Astrocyte of the spinal cord (primary cell): ENCODE data around the gene CEP41.

Source experiments
- DNase-seq: peaks from one replicate; pipeline ENCODE4 v3.0.0; 2011; ENCODE audit warnings: low read depth, low spot score
- H3K4me3 ChIP-seq: 2 replicates; pipeline ENCODE4 v1.5.1; 2011; ENCODE audit warnings: low read depth, mild to moderate bottlenecking, low read length, moderate library complexity
- in situ Hi-C: cut with HindIII; loops from 2 replicates; pipeline ENCODE4 v1.10.0; 2017; ENCODE audit warnings: low sequenced_read_pairs
- TF ChIP-seq, protein P1 (sequence below): IDR thresholded peaks from 2 replicates; pipeline ENCODE4 v1.5.1; 2012; ENCODE audit warnings: low read depth, mild to moderate bottlenecking, low read length, inconsistent platforms

Gene CEP41

DNA sequence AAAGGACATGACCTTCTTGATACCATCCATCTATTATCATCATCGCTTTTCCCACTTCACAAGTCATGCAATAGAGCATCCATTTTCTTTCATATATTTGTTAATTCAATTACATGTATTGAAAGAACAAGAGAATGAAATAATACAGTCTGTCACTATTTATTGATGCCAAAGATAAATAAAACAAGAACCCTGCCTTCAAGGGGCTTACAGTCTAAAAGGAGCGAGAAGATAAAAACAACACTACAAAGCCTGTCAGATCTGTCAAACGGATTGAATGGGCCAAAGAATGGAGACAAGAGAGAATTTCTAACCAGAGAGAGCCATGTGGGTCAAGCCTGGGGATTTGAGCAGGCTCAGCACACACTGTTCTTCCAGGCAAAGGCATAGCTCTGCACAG lies 80.3 kb downstream of the CEP41 start:
- no peak overlapping the region for H3K4me3 ChIP-seq
- no peak for DNase-seq
- in situ Hi-C loops, result no loop called here
- TF ChIP-seq, protein P1, sequence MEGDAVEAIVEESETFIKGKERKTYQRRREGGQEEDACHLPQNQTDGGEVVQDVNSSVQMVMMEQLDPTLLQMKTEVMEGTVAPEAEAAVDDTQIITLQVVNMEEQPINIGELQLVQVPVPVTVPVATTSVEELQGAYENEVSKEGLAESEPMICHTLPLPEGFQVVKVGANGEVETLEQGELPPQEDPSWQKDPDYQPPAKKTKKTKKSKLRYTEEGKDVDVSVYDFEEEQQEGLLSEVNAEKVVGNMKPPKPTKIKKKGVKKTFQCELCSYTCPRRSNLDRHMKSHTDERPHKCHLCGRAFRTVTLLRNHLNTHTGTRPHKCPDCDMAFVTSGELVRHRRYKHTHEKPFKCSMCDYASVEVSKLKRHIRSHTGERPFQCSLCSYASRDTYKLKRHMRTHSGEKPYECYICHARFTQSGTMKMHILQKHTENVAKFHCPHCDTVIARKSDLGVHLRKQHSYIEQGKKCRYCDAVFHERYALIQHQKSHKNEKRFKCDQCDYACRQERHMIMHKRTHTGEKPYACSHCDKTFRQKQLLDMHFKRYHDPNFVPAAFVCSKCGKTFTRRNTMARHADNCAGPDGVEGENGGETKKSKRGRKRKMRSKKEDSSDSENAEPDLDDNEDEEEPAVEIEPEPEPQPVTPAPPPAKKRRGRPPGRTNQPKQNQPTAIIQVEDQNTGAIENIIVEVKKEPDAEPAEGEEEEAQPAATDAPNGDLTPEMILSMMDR, result no peak

DNA sequence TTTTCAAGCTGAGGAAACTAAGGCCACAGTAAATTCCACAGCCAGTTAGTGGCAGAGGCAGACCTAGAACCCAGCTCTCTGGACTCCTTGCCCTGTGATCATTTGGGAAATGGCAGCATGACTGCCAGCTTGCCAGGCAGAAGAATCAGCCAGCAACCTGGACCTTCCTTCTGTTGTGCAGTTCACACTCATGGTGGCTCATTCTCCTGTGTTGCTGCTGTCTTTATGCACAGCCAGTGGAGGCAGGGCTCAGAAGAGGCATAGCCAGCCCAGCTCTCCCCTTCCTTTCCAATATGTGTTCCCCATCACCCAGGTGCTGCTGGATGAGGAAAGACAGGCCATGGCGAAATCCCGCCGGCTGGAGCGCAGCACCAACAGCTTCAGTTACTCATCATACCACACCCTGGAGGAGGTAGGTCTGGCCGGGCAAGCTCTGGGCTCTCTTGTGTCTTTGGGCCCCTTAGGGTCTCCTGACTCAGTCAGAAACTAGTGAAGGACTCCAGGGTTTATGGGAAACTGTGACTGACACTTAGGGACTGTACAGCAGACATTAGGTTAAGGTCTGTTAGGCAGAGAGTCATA lies 81.4 kb downstream of the CEP41 start:
- in situ Hi-C loops, result no loop called here
- no peak overlapping the region for H3K4me3 ChIP-seq
- no peak for DNase-seq
- TF ChIP-seq, protein P1, result no peak

DNA sequence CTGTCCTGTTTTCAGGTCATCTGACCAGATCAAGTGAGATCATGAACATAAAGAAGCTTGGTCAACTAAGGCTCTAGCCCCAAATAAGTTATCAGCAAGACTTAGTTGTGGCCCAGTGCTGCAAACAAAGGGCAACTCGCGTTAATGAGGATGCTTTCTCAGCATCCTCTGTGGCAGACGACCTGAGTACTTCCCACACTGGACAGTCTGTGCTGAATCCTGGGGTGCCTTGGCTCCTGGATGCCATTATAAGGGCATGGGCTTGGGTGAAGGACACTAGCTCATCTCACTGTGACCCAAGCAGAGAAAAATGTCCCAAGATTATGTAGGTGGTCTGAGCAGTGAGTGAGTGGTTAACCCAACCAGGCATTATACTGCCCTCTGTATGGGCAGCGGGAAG lies 82.3 kb downstream of the CEP41 start:
- no peak for DNase-seq

DNA sequence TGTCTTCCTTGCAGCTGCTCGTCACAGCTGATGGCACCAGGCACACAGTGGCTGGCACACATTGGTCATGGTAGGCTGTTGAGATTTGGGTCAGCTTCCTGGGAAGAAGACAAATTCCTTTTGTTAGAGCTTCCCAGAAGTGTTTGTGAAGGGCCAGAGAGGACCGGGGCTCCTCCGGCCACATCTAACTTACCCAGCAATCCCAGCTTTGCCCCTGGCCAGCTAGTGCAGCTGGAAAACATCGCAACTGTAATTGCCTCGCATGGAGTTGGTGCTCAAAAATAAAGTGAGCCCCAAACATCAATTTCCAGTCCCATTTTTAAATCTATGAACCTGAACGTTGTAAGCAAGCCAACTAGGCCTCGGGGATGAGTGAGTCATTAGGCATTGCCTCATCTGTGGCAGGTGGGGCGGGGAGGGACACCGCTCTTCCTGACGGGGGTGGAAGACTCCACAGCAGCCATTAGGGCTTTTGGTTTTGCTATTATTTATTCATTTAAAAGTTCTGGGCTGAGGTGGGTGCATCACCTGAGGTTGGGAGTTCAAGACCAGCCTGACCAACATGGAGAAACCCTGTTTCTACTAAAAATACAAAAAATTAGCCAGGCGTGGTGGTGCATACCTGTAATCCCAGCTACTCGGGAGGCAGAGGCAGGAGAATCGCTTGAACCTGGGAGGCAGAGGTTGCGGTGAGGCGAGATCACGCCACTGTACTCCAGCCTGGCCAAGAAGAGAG lies 83.8 kb downstream of the CEP41 start:
- TF ChIP-seq, protein P1, result no peak
- DNase-seq, result peak; percentile 91
- H3K4me3 ChIP-seq, result no peak overlapping the region
- in situ Hi-C loops, result no loop called here

More for the DNA sequence above, 82.3 kb downstream of the CEP41 start:
- H3K4me3 ChIP-seq, result no peak overlapping the region
- TF ChIP-seq, protein P1, result no peak
- in situ Hi-C loops, result no loop called here

DNA sequence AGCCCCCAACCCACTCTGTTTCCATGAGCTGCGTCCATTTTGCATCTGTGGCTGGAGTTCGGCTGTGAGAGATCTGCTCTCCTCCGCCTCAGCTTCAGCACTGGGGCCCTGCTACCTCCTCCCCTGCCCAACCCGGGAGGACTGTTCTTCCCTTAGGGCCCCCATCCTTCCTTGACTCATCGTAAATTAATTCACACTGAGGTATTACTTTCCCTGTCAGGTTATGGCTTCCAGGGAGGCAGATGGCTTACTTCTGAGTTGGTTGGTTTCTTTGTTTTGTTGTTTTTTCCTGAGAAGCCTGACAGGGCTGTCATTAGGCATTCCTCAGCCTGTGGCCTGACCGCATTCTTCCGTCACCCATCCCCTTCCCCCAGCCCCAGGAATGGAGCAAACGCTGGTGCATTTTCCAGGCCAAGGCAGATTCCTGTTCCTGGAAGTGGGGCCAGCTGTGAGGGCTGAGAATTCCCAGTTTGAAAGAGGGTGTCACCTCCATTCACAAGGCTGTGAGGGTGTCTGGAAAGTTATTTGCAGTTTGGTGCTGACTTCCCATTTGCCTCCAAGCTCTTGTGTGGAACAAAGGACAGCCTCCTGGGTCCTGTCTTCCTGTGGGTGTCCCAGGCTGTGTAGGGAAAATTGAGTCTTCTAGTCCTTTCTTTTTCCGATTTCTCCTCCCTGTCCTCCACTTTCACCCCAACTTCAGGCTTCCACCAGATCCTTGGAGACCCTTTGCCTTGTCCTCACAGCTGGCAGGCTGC lies 84.5 kb downstream of the CEP41 start:
- peak; percentile 98 for DNase-seq
- in situ Hi-C loops, result no loop called here
- TF ChIP-seq, protein P1, result no peak
- H3K4me3 ChIP-seq, result no peak overlapping the region

DNA sequence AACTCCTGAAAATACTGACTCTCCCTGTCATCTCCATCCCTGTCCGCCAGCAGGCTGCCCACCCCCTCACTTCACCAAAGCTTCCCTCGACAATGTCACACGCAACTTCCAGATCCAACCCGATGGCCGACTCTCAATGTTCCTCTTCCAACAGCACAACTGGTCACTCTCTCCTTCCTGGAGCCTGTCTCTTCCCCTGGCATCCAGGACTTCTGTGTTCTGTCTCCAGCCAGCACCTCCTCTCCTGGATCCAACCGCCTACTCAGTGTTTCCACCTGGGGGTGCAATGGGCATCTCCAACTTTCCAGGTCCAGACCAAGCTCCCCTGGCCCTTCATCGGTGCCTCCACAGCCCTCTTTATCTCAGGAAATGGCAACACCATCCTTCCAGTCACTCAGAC lies 87.6 kb downstream of the CEP41 start:
- TF ChIP-seq, protein P1, result no peak
- H3K4me3 ChIP-seq, result no peak overlapping the region
- in situ Hi-C loops, result no loop called here
- DNase-seq, result no peak
